Stimulated activated CD4-positive, alpha-beta T cell treated with anti-CD3 and anti-CD28 coated beads, Interleukin-1b, Interleukin-23, amount 100 ng/mL, for 4 hours (primary cell): ENCODE results near the gene TMEM273.

Experiments
- DNase-seq, 2 donors: peaks; one replicate each; pipeline ENCODE4 v3.0.0-alpha.2; 2020; ENCODE audit warnings: low read depth in 2 of 2

TMEM273 gene

DNA sequence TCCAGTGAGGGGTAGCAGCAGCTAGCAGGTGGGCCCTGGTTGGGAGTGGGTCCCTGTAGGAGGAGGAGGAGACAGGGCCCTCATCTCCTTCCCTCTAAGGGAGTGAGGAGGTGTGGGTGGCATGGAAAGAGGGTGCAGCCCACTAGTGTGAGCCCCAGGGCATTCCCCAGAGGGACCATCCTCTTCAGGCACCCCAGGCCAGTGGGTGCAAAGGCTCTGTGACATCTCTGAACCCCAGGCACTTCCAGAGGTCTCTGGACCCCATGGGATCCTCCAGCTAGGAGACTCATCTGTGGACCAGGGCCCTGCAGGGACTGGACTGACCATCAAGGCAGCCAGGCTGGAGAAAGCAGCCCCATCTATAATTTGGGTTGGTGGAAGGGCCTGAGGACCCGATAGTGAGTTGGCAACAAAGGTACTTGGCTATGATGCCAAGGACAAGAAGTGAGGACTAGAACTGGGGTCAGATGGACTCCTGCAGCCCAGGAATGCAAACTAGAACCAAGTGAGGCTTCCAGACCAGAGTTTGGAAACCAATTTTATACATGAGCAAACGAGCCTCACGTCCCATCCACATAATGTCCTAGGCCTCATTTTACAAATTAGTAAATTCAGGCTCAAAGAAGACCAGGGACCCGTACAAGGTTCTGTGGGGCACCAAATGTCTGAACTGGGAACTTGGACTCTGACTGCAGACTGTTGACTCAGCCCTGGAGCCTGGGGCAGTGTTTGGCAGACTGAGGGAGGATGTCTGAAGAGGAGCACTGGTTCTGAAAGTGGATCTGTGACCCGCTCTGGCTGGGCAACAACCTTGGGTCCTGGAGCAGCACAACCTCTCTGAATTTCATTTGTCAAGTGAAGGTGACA lies 71.4 kb downstream of the TMEM273 start:
- DNase-seq = no peak

DNA sequence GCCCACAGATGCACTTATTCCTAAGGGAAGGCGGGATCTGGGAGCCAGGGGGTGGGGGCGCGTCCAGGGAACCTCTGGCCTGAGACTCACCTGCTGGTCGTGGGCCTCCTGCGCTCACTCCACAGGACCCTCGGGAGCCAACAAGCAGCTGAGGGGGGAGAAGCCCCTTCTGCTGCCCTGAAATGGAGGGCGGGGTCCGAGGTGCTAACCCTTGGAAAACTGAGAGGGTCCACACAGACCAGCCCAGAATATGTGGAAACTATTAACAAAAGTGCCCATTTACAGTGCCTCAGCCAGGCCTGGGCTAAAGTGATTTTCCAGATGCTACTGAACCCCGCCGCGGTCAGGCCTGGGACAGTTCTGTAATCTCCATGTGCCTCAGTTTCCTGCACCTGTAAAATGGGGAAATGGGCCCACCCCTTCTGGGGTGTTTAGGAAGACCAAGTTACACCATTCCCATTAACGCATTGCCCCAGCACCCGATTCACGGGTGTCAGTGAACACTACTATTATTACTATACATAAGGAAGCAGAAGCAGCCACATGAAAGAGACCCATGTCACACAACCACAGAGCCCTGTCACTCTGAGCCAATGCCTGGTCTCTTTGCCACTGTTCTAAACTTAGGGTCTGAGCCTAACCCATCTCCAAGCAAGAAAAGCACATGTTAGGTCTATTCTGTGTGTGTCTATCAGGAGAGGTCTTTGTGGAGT lies 72.2 kb downstream of the TMEM273 start:
- DNase-seq = no peak

DNA sequence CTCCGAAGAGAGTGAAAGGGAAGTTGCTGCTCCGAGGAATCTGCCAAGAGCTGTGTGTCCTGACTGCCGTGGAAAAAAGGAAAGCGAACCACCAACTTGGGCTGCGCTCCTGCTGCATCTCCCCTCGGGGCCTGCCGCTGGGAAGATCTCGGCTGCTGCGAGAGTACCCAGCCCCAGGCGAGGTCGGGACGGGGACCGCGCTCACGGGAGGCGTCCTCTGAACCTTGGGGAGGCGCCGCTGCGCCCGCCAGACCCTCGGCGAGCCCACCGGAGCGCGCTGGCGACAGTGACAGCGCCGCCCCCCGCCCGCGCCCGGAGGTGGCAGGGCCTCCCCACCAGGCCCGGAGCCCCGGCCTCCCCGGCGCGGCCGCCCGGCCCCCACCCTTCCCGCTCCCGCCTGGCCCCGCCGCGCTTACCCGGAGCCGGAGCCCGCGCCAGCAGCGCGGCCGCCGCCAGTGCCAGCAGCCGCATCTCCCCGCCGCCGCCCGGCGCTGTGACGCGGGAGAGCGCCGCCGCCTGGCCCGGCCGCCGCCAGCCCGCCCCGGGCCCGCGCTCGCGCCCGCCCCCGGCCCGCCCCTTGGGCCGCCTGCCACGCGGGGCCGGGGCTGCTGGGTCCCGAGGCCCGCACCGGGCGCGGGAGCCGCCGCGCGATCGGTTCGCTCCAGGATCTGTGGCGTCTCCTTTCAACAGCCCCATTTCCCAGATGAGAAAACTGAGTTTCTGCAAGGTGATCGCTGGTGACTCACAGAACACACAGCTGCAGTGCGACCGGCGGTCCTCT lies 73.0 kb downstream of the TMEM273 start, which contains the start of gene VSTM4:
Gene VSTM4, minus strand, starts transcription at position 508 of the 781 bp plus-strand sequence. Its CDS starts 37 bp downstream, at position 471.
- no peak for DNase-seq

DNA sequence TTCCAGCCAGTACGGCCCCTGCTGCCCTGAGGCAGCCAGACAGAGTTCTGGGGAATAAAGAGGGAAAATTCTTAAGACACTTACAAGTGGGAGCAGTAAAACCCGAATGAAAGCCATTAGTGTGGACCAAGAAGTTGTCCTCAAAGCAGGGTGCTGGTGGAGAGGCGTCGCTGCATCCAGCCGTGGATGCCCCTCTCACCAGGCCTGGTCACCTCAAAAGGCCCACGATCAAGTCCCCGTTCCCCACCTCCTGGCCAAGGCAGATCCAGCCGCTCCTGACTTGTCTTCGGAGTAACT lies 73.5 kb downstream of the TMEM273 start:
- no peak for DNase-seq

DNA sequence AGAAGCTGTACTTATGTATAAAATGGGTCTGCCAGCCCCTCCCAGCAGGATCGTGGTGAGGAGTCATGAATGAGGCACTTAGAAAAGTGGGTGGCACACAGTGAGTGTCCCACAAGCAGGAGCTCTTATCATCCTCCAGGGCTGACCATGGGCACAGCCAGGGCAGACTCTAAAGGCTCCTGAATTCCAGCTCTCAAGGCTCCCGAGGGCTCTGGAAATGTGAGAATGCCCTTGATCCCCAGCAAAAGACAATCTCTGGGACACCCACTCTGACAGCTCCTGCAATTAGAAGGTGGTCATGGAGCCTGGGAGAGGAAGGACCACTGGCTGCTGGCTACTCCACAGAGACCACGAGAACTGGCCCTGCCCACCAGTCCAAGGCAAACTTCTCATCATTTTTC lies 74.5 kb downstream of the TMEM273 start:
- DNase-seq = no peak

DNA sequence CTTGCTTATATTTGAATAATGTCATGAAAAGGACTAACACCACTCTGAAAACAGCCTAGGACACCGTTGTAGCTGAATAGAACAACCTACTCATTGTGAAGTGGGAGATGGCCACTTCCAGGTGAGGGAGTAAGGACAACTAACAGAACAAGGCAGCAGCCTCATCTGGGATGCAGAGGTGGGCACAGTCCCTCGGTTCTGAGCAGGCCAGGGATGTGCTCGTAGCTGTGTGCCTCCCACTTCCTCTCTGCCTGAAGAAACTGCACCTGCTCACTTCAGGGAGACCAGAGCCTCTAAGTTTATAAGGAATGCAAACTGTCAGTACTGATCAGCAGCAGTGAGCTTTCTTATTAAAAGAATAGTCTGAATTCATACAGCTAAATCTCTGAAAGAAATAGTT lies 75.3 kb downstream of the TMEM273 start:
- DNase-seq = no peak

DNA sequence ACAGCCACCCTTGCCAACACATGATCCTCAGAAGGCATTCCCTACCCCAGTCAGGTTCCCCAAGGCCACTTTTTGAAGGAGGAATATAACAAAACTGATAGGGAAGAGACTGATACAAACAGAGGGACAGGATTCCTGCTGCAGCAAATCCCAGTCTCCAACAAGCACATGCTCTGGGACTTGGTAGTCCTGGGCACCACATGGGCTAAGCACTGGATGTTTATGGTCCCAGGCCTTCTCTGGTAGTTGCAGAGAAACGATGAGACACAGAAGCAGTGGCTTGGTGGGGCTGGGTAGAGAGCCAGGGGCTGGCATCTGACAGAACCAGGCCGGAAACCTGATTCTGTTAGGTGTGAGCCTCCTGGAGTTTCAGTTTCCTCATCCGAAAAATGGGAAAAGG lies 76.1 kb downstream of the TMEM273 start:
- no peak for DNase-seq

DNA sequence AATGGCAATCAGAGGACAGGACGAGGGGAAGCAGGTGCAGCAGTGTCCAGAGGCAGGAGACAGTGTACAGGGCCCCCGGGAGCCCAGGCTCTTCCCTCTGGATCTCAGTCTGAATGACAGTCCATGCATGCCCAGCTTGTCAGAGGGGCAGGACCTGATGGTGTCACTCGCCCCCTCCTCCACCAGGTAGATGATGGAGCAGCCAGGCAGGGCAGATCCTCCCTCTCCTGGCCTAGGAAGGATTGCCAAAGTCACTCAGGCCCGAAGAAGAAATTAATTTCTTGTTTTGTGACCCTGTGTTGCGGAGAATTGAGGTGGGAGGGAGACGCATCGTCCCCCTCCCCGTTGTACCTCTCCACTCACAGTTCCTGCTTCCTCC lies 76.9 kb downstream of the TMEM273 start:
- DNase-seq = no peak

DNA sequence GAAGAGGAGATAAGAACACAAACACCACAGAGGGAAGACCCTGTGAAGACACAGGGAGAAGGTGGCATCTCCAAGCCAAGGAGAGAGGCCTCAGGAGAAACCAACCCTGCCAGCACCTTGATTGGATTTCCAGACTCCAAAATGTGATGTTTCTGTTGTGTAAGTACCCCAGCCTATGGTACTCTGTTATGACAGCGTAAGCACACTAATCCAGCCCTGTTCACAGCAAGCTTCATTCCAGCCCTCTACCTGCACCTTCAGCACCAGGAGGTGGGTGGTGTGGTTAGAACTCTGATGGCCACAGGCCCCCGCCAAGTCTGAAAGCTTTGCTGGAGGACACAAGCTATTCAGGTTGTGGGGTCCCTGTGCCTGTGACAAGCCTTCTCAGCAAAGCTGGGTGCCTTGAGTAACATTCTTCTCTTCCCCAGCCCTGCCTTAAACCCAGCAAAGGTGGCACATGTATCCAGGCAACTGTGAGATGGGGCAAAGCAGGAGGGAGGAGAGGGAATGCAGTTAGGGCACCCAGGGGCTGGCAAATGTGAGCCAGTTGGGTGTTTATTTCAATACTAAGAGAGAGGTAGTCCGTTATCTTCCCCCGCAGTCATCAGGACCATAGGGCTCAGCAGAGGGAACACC lies 77.4 kb downstream of the TMEM273 start:
- DNase-seq = no peak

DNA sequence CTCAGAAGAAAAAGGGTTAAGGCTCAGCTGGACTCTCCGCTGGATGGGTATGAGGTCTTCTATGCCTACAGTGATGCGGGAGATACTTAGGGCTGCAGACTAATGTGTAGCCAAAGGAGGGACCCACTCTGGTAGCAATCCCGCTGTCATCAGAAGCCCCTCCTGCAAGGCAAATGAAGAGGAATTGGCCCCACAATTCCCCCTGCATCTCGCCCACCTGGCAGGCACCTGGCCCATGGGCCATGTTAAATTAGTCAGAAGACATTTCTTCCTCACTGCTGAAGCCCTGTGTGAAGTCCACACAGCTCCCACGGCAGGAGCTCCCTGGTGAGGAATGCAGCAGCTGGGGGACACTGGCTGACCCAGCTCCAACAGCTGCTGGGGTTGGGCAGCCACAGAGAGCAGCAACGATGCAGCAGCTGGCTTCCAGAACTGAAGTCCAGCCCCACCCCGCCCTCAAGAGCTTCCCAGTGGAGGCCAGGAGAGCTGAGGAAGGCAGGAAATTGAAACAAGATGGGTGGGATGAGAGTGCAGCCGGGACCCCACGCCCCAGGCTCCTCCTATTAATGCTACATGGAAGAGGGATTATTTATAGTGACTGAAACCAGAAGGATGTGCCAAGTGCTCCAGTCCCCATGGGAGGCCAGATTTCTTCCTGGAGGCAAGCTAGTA lies 78.4 kb downstream of the TMEM273 start:
- no peak for DNase-seq

DNA sequence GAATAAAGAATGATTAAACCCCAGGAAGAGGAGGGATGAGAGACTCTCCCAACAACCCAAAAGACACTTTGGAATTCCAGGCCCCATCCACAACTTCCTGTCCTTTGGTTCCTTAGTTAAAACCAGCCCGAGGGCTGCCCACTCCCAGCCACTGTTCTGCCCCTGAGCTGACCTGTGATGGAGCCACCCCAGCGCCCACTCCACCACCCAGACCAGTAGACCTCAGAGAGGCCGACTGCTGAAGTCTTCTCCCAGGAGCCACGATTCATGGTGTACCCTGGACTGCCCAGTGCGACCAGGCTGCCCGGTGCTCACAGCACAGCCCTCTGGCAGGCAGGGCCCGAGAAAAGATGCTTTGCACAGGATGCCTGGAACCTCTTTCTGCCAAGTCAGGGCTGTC lies 79.5 kb downstream of the TMEM273 start:
- no peak for DNase-seq

DNA sequence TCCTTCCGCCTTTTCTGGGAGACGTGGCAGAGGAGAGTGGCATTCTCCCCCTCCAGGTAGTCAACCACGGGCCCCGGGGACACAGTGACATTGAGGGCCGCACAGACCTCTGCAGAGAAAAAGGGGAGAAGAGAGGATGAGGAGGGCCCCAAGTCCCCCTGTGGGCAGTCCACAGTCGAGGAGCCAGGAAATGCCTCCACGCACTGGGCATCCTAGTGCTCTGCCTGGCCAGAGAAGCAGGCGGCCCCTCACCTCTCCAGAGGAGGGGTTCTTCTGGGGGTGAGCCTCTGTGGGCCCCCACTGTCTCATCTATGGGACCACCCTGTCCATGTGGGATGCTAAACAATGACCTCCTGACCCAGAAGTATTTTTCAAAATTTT lies 80.3 kb downstream of the TMEM273 start:
- DNase-seq = no peak

DNA sequence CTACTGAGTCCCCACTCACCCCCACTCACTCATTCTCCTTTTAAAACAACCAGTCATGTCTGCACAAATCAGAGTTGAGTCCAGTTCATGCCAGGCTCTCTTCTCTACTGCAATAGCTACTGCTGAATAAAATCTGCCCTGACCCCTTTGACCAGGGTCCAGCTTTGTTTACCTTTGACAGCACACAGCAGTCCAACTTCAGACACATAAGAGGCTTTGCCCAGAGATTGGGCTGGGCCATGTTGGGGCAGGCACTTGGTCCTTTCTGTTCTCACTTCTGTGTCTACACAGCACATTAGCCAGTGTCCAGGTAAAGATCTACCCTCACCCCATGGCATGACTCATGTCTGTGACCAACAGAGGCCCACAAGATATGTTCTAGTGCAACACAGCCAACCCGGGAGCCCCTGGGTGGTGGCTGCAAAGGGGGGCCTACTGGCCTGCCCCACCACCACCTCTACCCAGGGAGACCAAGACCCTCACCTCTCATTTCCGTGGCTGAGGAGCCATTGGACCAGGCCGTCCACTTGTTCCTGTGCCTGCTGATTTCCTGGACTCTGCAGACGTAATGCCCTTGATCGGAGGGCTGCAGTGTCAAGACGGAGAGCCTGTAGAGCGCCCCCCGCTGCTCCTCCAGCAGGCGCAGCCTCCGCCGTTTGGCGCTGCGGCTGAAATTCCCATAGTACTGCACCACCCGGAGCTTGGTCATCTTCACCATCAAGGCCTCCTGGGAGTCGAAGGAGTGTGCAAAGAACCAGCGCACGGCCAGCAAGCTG lies 80.9 kb downstream of the TMEM273 start:
- no peak for DNase-seq

DNA sequence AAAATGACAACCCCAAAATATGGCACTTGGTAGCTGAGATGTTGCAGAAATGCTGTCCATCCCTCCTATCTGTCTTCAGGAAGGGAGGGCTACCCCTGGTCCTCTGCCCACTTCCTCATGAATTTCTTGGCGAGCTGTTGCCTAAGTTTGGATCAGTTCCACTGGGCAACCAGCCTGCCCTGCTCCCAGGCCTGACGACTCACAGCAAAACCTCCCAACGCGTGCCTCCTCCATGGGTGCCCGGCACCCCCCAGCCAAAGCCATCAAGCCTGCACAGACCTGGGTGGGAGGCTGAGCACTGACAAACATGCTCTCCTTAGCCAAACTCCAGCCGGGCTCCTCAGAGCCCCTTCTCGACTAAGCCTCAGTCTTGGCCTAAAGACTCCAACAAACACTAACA lies 81.7 kb downstream of the TMEM273 start:
- DNase-seq = no peak

DNA sequence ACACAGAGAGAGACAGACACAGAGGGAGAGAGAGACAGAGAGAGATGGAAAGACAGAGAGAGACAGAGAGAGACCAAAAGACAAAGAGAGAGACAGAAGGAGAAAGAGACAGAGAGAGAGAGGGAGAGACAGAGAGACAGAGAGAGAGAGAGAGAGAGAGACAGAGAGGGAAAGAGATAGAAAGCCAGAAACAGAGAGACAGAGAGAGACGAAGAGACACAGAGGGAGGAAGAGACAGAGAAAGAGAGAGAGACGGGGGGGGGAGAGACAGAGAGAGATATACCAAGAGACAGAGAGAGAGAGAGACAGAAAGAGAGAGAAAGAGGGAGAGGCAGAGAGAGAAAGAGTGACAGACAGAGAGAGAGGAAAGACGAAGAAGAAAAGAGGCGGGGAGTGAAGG lies 83.1 kb downstream of the TMEM273 start:
- no peak for DNase-seq
